ENCODE measurements around the gene FAM53C. TPM values are rescaled to one million over a fixed set of nuclear protein-coding genes. Genes with fewer than 3 reads are reported as not detected.

Gene FAM53C
- total and polyA plus RNA-seq, 10 of the 15 experiments (the other 5 are each of a cell fraction or from before 2014, with no cell fraction given), result 8.0 to 31.3 (median 24.0) TPM

DNA sequence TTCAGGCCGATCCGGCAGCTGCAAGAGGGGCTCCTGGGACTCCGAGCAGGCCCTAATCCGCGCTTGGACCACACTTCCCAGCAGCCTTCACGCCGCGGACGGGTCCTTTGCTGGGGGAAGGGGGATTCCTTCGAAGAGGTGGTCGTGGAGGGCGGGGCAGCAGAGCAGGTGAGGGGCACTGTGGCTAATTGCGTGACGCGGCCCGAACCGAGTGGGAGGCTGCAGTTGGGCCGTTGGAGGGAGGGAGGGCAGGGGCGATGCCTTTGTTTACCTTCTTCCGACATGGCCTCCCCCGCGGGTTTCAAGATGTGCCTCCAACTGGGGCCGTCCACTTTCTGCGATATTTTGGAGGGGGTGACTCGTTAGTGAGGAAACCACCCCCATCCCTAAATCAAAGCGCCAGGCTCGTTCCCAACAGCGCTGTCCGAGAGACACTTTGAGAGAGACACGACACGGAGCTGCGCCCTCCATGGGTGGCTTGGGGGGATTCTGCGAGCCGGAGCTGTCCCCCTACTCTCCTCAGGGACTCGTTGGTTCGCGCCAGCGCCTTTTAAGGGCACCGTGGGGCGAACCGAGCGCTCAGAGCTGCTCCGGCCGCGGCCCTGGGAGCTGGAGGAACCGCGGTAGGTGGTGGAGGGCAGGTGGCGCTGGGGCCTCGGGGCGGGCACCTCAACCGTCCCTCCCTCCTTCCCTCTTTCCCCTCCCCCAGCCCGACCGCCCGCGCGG is at the start of gene FAM53C (continued):
- TF ChIP-seq, protein P1, sequence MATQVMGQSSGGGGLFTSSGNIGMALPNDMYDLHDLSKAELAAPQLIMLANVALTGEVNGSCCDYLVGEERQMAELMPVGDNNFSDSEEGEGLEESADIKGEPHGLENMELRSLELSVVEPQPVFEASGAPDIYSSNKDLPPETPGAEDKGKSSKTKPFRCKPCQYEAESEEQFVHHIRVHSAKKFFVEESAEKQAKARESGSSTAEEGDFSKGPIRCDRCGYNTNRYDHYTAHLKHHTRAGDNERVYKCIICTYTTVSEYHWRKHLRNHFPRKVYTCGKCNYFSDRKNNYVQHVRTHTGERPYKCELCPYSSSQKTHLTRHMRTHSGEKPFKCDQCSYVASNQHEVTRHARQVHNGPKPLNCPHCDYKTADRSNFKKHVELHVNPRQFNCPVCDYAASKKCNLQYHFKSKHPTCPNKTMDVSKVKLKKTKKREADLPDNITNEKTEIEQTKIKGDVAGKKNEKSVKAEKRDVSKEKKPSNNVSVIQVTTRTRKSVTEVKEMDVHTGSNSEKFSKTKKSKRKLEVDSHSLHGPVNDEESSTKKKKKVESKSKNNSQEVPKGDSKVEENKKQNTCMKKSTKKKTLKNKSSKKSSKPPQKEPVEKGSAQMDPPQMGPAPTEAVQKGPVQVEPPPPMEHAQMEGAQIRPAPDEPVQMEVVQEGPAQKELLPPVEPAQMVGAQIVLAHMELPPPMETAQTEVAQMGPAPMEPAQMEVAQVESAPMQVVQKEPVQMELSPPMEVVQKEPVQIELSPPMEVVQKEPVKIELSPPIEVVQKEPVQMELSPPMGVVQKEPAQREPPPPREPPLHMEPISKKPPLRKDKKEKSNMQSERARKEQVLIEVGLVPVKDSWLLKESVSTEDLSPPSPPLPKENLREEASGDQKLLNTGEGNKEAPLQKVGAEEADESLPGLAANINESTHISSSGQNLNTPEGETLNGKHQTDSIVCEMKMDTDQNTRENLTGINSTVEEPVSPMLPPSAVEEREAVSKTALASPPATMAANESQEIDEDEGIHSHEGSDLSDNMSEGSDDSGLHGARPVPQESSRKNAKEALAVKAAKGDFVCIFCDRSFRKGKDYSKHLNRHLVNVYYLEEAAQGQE (IDR thresholded peaks at IDR 0.05; ENCODE audit: low read depth, low read length), result peak; percentile 57
- 0 out of 2 replicates have a peak, but pooled peaks have one; percentile 55 for TF ChIP-seq ZBED1 (IDR thresholded peaks at IDR 0.05; ENCODE audit: borderline replicate concordance)
- no peak for TF ChIP-seq HDGF (IDR thresholded peaks at IDR 0.05)
- TF ChIP-seq CHD4 (IDR thresholded peaks at IDR 0.05), result no peak
- peak; percentile 85 for TF ChIP-seq NBN (IDR thresholded peaks at IDR 0.05)
- TF ChIP-seq RCOR1 (conservative IDR thresholded peaks at IDR 0.05; ENCODE audit: low read depth, low read length), result no peak; the same call in 1 of the 2 replicates
- TF ChIP-seq MEF2A (IDR thresholded peaks at IDR 0.05; ENCODE audit: insufficient read depth, low read depth, low read length), result peak; percentile 59; the same call in 1 of the 2 replicates

DNA sequence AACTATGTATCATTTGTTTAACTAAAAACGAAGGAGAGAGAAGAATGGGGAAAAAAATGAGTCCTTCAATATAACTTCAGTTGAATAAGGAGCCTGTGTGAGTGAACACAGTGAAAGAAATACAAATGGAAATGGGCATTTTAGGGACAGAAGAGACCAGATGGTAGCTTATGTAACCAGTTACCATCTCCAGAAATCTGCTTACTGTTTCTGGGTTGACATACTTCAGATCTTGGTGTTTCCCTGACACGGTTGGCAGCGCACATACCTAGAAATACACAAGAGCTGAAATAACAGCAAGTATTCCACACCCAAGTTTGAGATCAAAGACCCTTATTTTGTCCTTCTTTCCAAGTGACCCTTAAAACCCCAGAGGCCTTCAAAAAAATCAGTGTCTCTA is 48.8 kb upstream of the FAM53C start:
- SMC1A ChIA-PET (ENCODE audit: uncharacterized antibody, unreplicated experiment), result interaction anchor here (0.6 kb wide), 2 partner anchors 122 to 161 kb away, joined by 3 read pairs; no protein-coding TSS in a partner anchor
- Histone ChIP-seq H3K4me2 (ENCODE audit: control insufficient read depth, insufficient read depth) (no peak overlapping the region), H3K9ac (ENCODE audit: control insufficient read depth, insufficient read depth, low read length) (no peak overlapping the region), H3K27ac (ENCODE audit: control insufficient read depth, insufficient read depth) (no peak overlapping the region), H3K9me3 (replicated peaks; ENCODE audit: control insufficient read depth, insufficient read depth, low read length) (no peaks in the 10 kb centered on the region), H3K27me3 (replicated peaks in 1 of 2; ENCODE audit: control insufficient read depth in 2 of 2, insufficient read depth in 2 of 2, low read length in 1 of 2) (no peaks in the 10 kb centered on the region), H2AFZ (ENCODE audit: control insufficient read depth, low read depth, low read length) (no peak overlapping the region), H3K36me3 (ENCODE audit: control insufficient read depth in 2 of 2, insufficient read depth in 2 of 2, low read length in 1 of 2) (peaks cover 0 to 5% of the 10 kb centered on the region in 2 experiments; a peak in 3 of 4 replicates), H4K20me1 (ENCODE audit: control insufficient read depth, insufficient read depth) (no peaks in the 10 kb centered on the region), H3K79me2 (ENCODE audit: control insufficient read depth, insufficient read depth, low read length) (no peaks in the 10 kb centered on the region), H3K4me3 (no peak overlapping the region), H3K4me1 (ENCODE audit: control insufficient read depth, insufficient read depth, low read length) (no peaks in the 10 kb centered on the region)
- intact Hi-C loops (cut with micrococcal nuclease; ENCODE audit: unreplicated experiment), result no loop called here
- in situ Hi-C loops (cut with MboI), result no loop called here
- ATAC-seq (no peak), FAIRE-seq (no peak), DNase-seq (ENCODE audit: low read depth, low spot score) (no peak)
- RAD21 ChIA-PET (ENCODE audit: unreplicated experiment), result no interaction called here
- 64% methylated on average over 3 of the region's 3 CpGs for WGBS (ENCODE audit: insufficient coverage, insufficient replicate concordance, low lambda C conversion rate, missing lambda C conversion rate)
- CTCF ChIA-PET, result interaction anchor here (1.5 kb wide), 1 partner anchor 67 kb away, joined by 3 read pairs; no protein-coding TSS in a partner anchor
- no TSS peak for BruUV-seq (replicated peaks)
- POLR2A ChIA-PET, result no interaction called here
- TF ChIP-seq NFXL1 (IDR thresholded peaks at IDR 0.05; ENCODE audit: borderline replicate concordance) (no peak), SMAD1 (IDR thresholded peaks at IDR 0.05; ENCODE audit: low read depth, partially characterized antibody) (no peak), CREB1 (IDR thresholded peaks at IDR 0.05; ENCODE audit: low read depth) (no peak), CHD1 (IDR thresholded peaks at IDR 0.05; ENCODE audit: low read depth, low read length) (no peak)
- TF ChIP-seq, protein P2, sequence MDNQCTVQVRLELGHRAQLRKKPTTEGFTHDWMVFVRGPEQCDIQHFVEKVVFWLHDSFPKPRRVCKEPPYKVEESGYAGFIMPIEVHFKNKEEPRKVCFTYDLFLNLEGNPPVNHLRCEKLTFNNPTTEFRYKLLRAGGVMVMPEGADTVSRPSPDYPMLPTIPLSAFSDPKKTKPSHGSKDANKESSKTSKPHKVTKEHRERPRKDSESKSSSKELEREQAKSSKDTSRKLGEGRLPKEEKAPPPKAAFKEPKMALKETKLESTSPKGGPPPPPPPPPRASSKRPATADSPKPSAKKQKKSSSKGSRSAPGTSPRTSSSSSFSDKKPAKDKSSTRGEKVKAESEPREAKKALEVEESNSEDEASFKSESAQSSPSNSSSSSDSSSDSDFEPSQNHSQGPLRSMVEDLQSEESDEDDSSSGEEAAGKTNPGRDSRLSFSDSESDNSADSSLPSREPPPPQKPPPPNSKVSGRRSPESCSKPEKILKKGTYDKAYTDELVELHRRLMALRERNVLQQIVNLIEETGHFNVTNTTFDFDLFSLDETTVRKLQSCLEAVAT (IDR thresholded peaks at IDR 0.05), result no peak
- TF ChIP-seq, protein P3, sequence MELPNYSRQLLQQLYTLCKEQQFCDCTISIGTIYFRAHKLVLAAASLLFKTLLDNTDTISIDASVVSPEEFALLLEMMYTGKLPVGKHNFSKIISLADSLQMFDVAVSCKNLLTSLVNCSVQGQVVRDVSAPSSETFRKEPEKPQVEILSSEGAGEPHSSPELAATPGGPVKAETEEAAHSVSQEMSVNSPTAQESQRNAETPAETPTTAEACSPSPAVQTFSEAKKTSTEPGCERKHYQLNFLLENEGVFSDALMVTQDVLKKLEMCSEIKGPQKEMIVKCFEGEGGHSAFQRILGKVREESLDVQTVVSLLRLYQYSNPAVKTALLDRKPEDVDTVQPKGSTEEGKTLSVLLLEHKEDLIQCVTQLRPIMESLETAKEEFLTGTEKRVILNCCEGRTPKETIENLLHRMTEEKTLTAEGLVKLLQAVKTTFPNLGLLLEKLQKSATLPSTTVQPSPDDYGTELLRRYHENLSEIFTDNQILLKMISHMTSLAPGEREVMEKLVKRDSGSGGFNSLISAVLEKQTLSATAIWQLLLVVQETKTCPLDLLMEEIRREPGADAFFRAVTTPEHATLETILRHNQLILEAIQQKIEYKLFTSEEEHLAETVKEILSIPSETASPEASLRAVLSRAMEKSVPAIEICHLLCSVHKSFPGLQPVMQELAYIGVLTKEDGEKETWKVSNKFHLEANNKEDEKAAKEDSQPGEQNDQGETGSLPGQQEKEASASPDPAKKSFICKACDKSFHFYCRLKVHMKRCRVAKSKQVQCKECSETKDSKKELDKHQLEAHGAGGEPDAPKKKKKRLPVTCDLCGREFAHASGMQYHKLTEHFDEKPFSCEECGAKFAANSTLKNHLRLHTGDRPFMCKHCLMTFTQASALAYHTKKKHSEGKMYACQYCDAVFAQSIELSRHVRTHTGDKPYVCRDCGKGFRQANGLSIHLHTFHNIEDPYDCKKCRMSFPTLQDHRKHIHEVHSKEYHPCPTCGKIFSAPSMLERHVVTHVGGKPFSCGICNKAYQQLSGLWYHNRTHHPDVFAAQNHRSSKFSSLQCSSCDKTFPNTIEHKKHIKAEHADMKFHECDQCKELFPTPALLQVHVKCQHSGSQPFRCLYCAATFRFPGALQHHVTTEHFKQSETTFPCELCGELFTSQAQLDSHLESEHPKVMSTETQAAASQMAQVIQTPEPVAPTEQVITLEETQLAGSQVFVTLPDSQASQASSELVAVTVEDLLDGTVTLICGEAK (IDR thresholded peaks at IDR 0.05; ENCODE audit: borderline replicate concordance), result no peak

All from GM12878 (cell line).